AG10803 (cell line): ENCODE results near the gene CD34.

Source experiments
- DNase-seq: peaks from one replicate; pipeline ENCODE4 v3.0.0; 2010; ENCODE audit warnings: low read depth
- H3K4me3 ChIP-seq: 2 replicates; pipeline ENCODE4 v1.5.1; 2011; ENCODE audit warnings: mild to moderate bottlenecking, low read length, control low read depth
- CTCF ChIP-seq: conservative IDR thresholded peaks from 2 replicates; pipeline ENCODE4 v1.5.1; 2011; ENCODE audit warnings: mild to moderate bottlenecking, low read length, control low read depth, inconsistent platforms

CD34 gene

GRCh38 chr1:207954104-207954503 lies 43.2 kb upstream of the CD34 start:
- H3K4me3 ChIP-seq = no peak overlapping the region
- no peak for TF ChIP-seq CTCF
- no peak for DNase-seq

- TF ChIP-seq CTCF = no peak
- DNase-seq = no peak
- no peak overlapping the region for H3K4me3 ChIP-seq
Observed at GRCh38 chr1:207952617-207953542, 42.0 kb upstream of the CD34 start.

- no peak for DNase-seq
- no peak for TF ChIP-seq CTCF
- H3K4me3 ChIP-seq = no peak overlapping the region
Observed at GRCh38 chr1:207951652-207952051, 40.7 kb upstream of the CD34 start.

- no peak overlapping the region for H3K4me3 ChIP-seq
- TF ChIP-seq CTCF = no peak
- no peak for DNase-seq
Observed at GRCh38 chr1:207950750-207951149, 39.8 kb upstream of the CD34 start.

- no peak overlapping the region for H3K4me3 ChIP-seq
- no peak for DNase-seq
- TF ChIP-seq CTCF = no peak
Observed at GRCh38 chr1:207949571-207950195, 38.8 kb upstream of the CD34 start.

GRCh38 chr1:207948536-207949250 lies 37.8 kb upstream of the CD34 start:
- DNase-seq = peak; percentile 73
- TF ChIP-seq CTCF = no peak
- no peak overlapping the region for H3K4me3 ChIP-seq
